Lower lobe of right lung (tissue), 2 donors: ENCODE measurements around the gene WNT7B. TPM values are rescaled to one million over a fixed set of nuclear protein-coding genes. Genes with fewer than 3 reads are reported as not detected.

Experiments
- ATAC-seq, 2 donors: fragments of 200-7000 bp; cut with Tn5 transposase; one replicate each; pipeline ENCODE4 v1.9.1; 2020 to 2022; ENCODE audit warnings: mild to moderate bottlenecking in 2 of 2, moderate library complexity in 2 of 2
- DNase-seq: peaks from one replicate; pipeline ENCODE4 v3.0.0-alpha.2; 2020
- H3K27ac ChIP-seq: fragments of 200-600 bp; one replicate; pipeline ENCODE4 v1.8.0; 2022
- H3K27me3 ChIP-seq: fragments of 200-600 bp; one replicate; pipeline ENCODE4 v1.8.0; 2022; ENCODE audit warnings: low read depth
- H3K36me3 ChIP-seq: fragments of 200-600 bp; one replicate; pipeline ENCODE4 v1.8.0; 2022; ENCODE audit warnings: mild to moderate bottlenecking
- H3K4me1 ChIP-seq: fragments of 200-600 bp; one replicate; pipeline ENCODE4 v1.8.0; 2022
- H3K4me3 ChIP-seq: fragments of 200-600 bp; one replicate; pipeline ENCODE4 v1.8.0; 2022; ENCODE audit warnings: mild to moderate bottlenecking
- H3K9me3 ChIP-seq: fragments of 200-600 bp; one replicate; pipeline ENCODE4 v1.8.0; 2022
- CTCF ChIP-seq: fragments of 200-600 bp; IDR thresholded peaks from one replicate; pipeline ENCODE4 v1.8.0; 2022; ENCODE audit warnings: antibody characterized with exemption, mild to moderate bottlenecking
- intact Hi-C: fragments of 100-400 bp; cut with DNase I; formaldehyde crosslinking; loops from one replicate; pipeline ENCODE4 v1.11.0; 2022
- total RNA-seq: library from RNA; stranded (reverse); fragmentation: NEBNext Ultra II Directional; extraction: Animal tissue kit (Norgen Biotek cat#: 25700); gene quantifications from one replicate; pipeline ENCODE4 v1.2.1, GENCODE V29; 2021
- donor health status: DM: no; HTN: yes; CAD: no; lungs with severe emphysema.

Gene WNT7B
- total RNA-seq, 1 donor from 2014 or later: 6.3 TPM

- H3K9me3 ChIP-seq: no peaks in the 10 kb centered on the region
- no peak overlapping the region for H3K4me3 ChIP-seq
- no peaks in the 10 kb centered on the region for H3K4me1 ChIP-seq
- no peaks in the 10 kb centered on the region for H3K36me3 ChIP-seq
- intact Hi-C loops: no loop called here
- H3K27me3 ChIP-seq: peaks cover 8% of the 10 kb centered on the region
- no peak for TF ChIP-seq CTCF
- DNase-seq (no peak), ATAC-seq (no peak)
- H3K27ac ChIP-seq: no peak overlapping the region
These were observed 14.1 kb downstream of the WNT7B start for GRCh38 chr22:45962756-45963324.

- Histone ChIP-seq H3K27me3 (peaks cover 8% of the 10 kb centered on the region), H3K36me3 (no peaks in the 10 kb centered on the region), H3K4me1 (no peaks in the 10 kb centered on the region), H3K27ac (no peak overlapping the region), H3K4me3 (no peak overlapping the region), H3K9me3 (no peaks in the 10 kb centered on the region)
- intact Hi-C loops: no loop called here
- ATAC-seq: no peak
- no peak for TF ChIP-seq CTCF
- DNase-seq: no peak
These were observed 14.6 kb downstream of the WNT7B start for GRCh38 chr22:45962434-45962718.

DNA sequence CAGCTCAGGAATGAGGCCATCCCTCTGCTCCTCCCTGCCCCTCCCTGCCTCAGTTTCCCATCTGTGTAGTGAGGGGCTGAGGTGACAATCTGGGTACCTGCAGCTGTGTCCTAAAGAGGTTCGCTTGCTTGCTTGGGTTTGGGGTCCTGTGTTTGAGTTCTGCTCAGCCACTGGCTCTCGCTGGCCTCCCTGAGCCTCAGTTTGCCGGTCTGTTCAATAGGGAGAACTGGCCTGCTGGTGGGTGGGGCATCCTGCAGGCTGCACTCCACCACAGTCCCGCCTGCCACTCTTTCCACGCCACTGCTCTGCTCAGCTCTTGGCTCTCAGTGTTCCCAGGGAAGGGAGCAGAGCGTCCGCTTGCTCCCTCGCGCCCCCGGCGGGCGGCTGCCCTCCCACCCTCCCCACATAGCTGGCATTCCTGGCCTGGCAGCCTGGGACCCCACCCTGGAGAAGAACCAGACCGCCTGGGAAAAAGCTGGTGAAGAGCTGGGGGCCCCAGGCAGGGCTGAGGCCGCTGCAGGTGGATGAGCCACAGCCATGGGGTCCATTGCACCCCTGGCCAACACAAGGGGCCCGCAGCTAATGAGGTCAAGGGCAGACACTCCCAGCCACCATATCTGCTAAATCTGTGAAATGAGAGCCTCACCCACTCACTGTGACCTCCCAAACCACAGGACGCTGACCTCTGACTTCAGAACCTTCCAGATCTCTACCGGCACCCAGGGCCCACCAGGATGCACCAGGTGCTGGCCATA is 15.1 kb downstream of the WNT7B start:
- H3K9me3 ChIP-seq: no peaks in the 10 kb centered on the region
- H3K4me1 ChIP-seq: no peaks in the 10 kb centered on the region
- intact Hi-C loops: no loop called here
- H3K36me3 ChIP-seq: no peaks in the 10 kb centered on the region
- ATAC-seq: no peak
- H3K27me3 ChIP-seq: peaks cover 4% of the 10 kb centered on the region
- H3K27ac ChIP-seq: no peak overlapping the region
- no peak overlapping the region for H3K4me3 ChIP-seq
- TF ChIP-seq CTCF: no peak
- DNase-seq: no peak

GRCh38 chr22:45960477-45961386 is 16.2 kb downstream of the WNT7B start:
- Histone ChIP-seq H3K9me3 (no peaks in the 10 kb centered on the region), H3K36me3 (no peaks in the 10 kb centered on the region), H3K27ac (no peak overlapping the region), H3K27me3 (peaks cover 5% of the 10 kb centered on the region), H3K4me1 (no peaks in the 10 kb centered on the region), H3K4me3 (no peak overlapping the region)
- no peak for ATAC-seq
- intact Hi-C loops: no loop called here
- DNase-seq: no peak
- TF ChIP-seq CTCF: no peak

- no peak overlapping the region for H3K4me3 ChIP-seq
- no peaks in the 10 kb centered on the region for H3K36me3 ChIP-seq
- H3K4me1 ChIP-seq: no peaks in the 10 kb centered on the region
- intact Hi-C loops: no loop called here
- TF ChIP-seq CTCF: no peak
- no peaks in the 10 kb centered on the region for H3K9me3 ChIP-seq
- no peak for DNase-seq
- ATAC-seq: no peak
- H3K27me3 ChIP-seq: peaks cover 4% of the 10 kb centered on the region
- H3K27ac ChIP-seq: no peak overlapping the region
These were observed 17.1 kb downstream of the WNT7B start for GRCh38 chr22:45959719-45960476.
